ENCODE data around the gene BTBD16. TPM values are rescaled to one million over a fixed set of nuclear protein-coding genes. Genes with fewer than 3 reads are reported as not detected.

Gene BTBD16
- total RNA-seq, 1 donor = not detected

DNA sequence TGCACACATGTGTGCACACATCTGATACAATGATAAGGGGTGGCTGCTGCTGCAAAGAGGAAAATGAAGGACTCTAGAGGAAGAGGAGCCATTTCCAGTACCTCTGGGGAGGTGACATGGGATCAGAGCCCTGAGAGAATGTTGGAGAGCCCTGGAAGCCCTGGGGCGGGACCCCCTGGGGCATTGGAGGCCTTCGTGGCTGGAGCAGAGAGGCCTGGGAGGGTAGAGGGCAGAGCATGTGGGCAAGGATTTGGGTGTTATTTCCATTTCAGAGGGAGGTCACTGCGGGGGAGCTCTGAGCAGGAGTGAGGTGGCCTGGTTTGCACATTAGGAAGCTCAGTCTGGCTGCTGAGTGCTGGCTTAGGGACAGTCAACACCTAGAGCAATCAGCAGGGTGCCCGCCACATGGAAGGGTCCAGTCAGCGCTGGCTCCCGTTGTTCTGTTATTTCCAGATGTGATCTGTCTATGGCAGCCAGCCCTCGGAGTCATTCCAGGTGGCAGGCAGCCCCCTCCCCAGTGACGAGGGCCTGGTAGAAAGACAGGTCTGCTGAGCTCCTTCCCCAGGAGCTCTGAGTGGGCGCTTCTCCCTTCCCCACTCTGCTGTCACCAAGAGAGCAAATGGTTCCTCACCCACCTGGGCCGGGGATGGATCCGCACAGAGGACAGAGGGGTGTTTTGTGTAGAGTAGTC is 24.1 kb upstream of the BTBD16 start:
- no peak for DNase-seq (ENCODE audit: low read depth in 2 of 3, low spot score in 2 of 3)

DNA sequence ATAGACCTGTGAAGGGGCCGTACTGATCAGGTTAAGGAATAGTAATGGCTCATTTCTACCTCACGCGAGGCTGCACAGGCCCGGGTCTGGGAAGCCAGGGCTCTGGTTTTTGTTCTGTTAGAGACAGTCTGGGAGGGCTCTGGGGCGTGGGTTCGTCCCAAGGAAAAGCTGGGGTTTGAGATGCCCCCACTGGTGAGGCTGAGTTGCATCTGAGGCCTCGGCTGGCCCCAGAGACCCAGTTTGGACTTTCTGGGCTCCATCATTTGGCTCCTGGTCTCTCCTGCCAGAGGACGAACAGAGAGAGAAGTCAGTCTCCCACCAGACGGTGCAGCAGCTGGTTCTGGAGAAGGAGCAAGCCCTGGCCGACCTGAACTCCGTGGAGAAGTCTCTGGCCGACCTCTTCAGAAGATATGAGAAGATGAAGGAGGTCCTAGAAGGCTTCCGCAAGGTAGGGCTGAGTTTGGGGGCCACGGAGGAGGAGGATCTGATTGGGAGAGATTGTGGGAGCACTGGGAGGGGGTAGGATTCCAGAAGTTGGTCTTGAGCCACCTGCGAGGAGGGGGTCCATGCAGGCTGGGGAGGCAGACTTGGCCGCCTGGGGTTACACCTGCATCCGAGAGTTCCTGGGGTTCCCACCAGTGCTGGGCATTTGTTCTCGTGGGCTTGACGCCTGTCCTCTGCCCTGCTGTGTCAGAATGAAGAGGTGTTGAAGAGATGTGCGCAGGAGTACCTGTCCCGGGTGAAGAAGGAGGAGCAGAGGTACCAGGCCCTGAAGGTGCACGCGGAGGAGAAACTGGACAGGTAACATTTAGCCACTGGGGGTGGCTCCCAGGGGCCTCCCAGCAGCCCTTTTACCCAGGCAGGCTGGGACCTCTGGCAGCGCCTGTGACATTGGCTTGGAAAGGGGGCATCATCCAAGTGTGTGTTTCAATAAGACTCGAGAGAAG is 22.5 kb upstream of the BTBD16 start:
- DNase-seq (ENCODE audit: low read depth in 2 of 3, low spot score in 2 of 3) = no peak

DNA sequence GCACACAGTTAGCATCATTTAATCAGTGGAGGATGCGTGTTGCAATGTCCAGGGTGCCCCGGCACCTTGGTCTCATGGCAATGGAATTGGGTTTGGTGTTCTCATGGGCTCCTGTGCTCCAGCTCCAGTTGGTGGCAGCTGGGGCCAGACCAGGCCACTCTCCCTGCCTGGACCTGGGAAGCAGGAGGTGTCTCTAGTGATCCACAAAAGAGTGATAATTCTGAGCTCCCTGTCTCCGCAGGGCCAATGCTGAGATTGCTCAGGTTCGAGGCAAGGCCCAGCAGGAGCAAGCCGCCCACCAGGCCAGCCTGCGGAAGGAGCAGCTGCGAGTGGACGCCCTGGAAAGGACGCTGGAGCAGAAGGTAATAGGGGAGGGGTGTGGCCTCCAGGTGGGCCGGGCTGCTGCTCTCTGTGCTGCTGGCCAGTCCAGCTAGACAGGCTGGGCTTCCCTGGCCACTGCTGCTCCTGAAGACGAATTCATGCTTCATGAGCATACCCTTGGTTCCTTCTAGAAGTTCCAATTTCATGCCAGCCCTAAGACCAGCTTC is 21.7 kb upstream of the BTBD16 start:
- DNase-seq (ENCODE audit: low read depth in 2 of 3, low spot score in 2 of 3) = no peak

GRCh38 chr10:122249991-122250750 is 20.9 kb upstream of the BTBD16 start:
- no peak for DNase-seq (ENCODE audit: low read depth in 2 of 3, low spot score in 2 of 3)

GRCh38 chr10:122251459-122252255 is 19.4 kb upstream of the BTBD16 start:
- DNase-seq (ENCODE audit: low read depth in 2 of 3, low spot score in 2 of 3) = no peak

DNA sequence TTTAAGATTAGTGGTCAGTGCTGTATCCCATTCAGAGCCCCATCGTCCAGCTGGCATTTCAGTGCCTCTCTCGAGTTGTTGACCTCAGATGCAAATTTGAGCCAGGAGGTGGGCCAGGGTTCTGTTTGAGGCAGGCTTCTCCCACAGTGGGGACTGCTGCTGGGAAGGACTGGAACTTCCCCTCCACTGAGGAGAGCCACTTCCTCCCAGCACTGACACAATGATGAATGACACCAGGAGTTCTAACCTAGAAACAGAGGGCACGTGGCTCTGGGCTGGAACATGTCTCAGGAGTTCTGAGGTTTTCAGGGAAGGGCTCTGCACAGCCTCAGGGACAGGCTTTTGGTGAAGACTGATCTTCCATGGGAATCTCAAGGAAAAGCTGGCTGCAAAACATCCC is 18.3 kb upstream of the BTBD16 start:
- no peak for DNase-seq (ENCODE audit: low read depth in 2 of 3, low spot score in 2 of 3)

DNA sequence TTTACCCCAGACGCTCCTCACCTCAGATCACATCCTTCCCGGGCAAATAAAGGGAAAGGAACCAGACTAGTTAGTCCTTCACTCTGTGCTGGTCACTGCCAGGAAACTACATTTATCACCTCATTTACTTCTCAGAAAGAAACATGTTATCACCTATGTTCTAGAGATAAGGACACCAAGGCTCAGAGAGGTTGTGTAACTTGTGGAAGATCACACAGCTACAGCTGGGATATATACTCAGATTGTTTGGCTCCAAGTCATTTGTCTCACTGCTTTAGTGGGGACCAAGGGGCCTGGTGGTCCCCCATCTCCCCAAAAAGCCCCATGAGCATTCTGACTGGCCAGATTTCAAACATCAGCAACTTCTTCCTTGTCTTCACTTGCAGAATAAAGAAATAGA is 17.5 kb upstream of the BTBD16 start:
- no peak for DNase-seq (ENCODE audit: low read depth in 2 of 3, low spot score in 2 of 3)

GRCh38 chr10:122254831-122255230 is 16.3 kb upstream of the BTBD16 start:
- DNase-seq (ENCODE audit: low read depth in 2 of 3, low spot score in 2 of 3) = no peak

GRCh38 chr10:122255509-122256301 is 15.4 kb upstream of the BTBD16 start:
- no peak for DNase-seq (ENCODE audit: low read depth in 2 of 3, low spot score in 2 of 3)

GRCh38 chr10:122257041-122257440 is 14.1 kb upstream of the BTBD16 start:
- no peak for DNase-seq (ENCODE audit: low read depth in 2 of 3, low spot score in 2 of 3)

GRCh38 chr10:122258136-122259074 is 12.7 kb upstream of the BTBD16 start:
- DNase-seq (ENCODE audit: low read depth in 2 of 3, low spot score in 2 of 3) = no peak

DNA sequence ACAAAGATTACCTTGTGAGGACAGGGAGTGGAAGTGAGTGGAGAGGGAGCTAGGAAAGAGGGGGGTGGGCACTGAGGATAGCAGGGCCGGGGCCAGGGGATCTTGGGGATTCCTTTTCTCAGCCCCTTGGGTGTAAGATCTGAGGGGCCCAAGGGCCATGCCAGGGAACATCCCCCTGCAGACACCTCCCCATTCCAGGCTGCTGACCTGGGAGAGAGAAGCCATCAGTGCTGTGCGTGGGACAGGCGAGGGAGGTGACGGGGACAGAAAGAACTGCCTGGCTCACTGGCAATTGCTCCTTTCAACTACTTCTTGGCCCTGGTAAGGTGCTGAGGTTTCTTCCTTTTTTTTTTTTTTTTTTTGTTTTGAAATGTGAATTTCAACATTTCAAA is 12.0 kb upstream of the BTBD16 start:
- no peak for DNase-seq (ENCODE audit: low read depth in 2 of 3, low spot score in 2 of 3)

GRCh38 chr10:122261584-122261983 is 9.5 kb upstream of the BTBD16 start:
- no peak for DNase-seq (ENCODE audit: low read depth in 2 of 3, low spot score in 2 of 3)

DNA sequence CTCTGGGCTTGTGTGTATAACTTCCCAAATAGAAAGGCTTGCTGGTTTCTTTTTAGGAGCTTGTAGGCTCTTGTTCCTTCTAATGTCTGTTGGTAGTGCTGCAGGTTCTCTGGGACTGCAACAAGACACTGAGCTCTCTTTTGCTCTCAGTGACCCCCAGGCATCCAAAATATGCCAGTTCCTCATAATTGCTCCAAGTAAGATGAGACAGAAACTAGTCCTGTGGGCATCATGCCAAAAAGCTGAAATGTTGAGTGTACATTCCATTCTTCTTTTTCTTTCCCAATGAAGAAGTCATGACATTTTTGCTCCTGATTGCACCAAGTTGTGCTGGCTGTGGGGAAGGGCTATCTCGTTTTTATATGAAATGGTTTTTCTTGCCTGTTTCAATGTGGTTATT is 7.1 kb upstream of the BTBD16 start:
- DNase-seq (ENCODE audit: low read depth in 2 of 3, low spot score in 2 of 3) = no peak

GRCh38 chr10:122264436-122264835 is 6.7 kb upstream of the BTBD16 start:
- no peak for DNase-seq (ENCODE audit: low read depth in 2 of 3, low spot score in 2 of 3)

- no peak for DNase-seq (ENCODE audit: low read depth in 2 of 3, low spot score in 2 of 3)
Observed at GRCh38 chr10:122264931-122265330, 6.2 kb upstream of the BTBD16 start.

GRCh38 chr10:122265896-122266295 is 5.2 kb upstream of the BTBD16 start:
- no peak for DNase-seq (ENCODE audit: low read depth in 2 of 3, low spot score in 2 of 3)

All from hematopoietic multipotent progenitor cell (in vitro differentiated cells).